Measurements from ENCODE around the gene SREBF2.

Gene SREBF2

GRCh38 chr22:41842996-41843970 lies 10.4 kb downstream of the SREBF2 start:
- TF ChIP-seq SIN3A (IDR thresholded peaks at IDR 0.05; ENCODE audit: borderline replicate concordance, insufficient read depth, low read length) (no peak), TAF1 (IDR thresholded peaks at IDR 0.05; ENCODE audit: borderline replicate concordance, insufficient read depth, low read length) (no peak), FOXP2 (optimal IDR thresholded peaks at IDR 0.05; ENCODE audit: borderline replicate concordance, extremely low read depth, extremely low read length, insufficient read depth) (no peak), REST (IDR thresholded peaks at IDR 0.05; ENCODE audit: insufficient read depth in 1 of 2, low read depth in 2 of 2, low read length in 2 of 2) (no peak), POLR2AphosphoS5 (IDR thresholded peaks at IDR 0.05; ENCODE audit: low read depth, low read length) (no peak)

GRCh38 chr22:41844036-41844435 lies 11.1 kb downstream of the SREBF2 start:
- TF ChIP-seq TAF1 (IDR thresholded peaks at IDR 0.05; ENCODE audit: borderline replicate concordance, insufficient read depth, low read length) (no peak), SIN3A (IDR thresholded peaks at IDR 0.05; ENCODE audit: borderline replicate concordance, insufficient read depth, low read length) (no peak), POLR2AphosphoS5 (IDR thresholded peaks at IDR 0.05; ENCODE audit: low read depth, low read length) (no peak), FOXP2 (optimal IDR thresholded peaks at IDR 0.05; ENCODE audit: borderline replicate concordance, extremely low read depth, extremely low read length, insufficient read depth) (no peak), REST (IDR thresholded peaks at IDR 0.05; ENCODE audit: insufficient read depth in 1 of 2, low read depth in 2 of 2, low read length in 2 of 2) (no peak)

GRCh38 chr22:41844513-41844912 lies 11.6 kb downstream of the SREBF2 start:
- TF ChIP-seq TAF1 (IDR thresholded peaks at IDR 0.05; ENCODE audit: borderline replicate concordance, insufficient read depth, low read length) = no peak
- no peak for TF ChIP-seq FOXP2 (optimal IDR thresholded peaks at IDR 0.05; ENCODE audit: borderline replicate concordance, extremely low read depth, extremely low read length, insufficient read depth)
- no peak for TF ChIP-seq POLR2AphosphoS5 (IDR thresholded peaks at IDR 0.05; ENCODE audit: low read depth, low read length)
- no peak for TF ChIP-seq REST (IDR thresholded peaks at IDR 0.05; ENCODE audit: insufficient read depth in 1 of 2, low read depth in 2 of 2, low read length in 2 of 2)
- TF ChIP-seq SIN3A (IDR thresholded peaks at IDR 0.05; ENCODE audit: borderline replicate concordance, insufficient read depth, low read length) = no peak

- TF ChIP-seq SIN3A (IDR thresholded peaks at IDR 0.05; ENCODE audit: borderline replicate concordance, insufficient read depth, low read length) = no peak
- TF ChIP-seq TAF1 (IDR thresholded peaks at IDR 0.05; ENCODE audit: borderline replicate concordance, insufficient read depth, low read length) = no peak
- TF ChIP-seq REST (IDR thresholded peaks at IDR 0.05; ENCODE audit: insufficient read depth in 1 of 2, low read depth in 2 of 2, low read length in 2 of 2) = no peak
- no peak for TF ChIP-seq POLR2AphosphoS5 (IDR thresholded peaks at IDR 0.05; ENCODE audit: low read depth, low read length)
- no peak for TF ChIP-seq FOXP2 (optimal IDR thresholded peaks at IDR 0.05; ENCODE audit: borderline replicate concordance, extremely low read depth, extremely low read length, insufficient read depth)
Measured at GRCh38 chr22:41845380-41846267, 12.7 kb downstream of the SREBF2 start.

All from PFSK-1 (cell line).